HEK293T (cell line): Measurements from ENCODE around the gene RBM18.

Source experiments
- CTCF ChIA-PET: fragments of 350-600 bp; formaldehyde crosslinking; extraction: SDS; loops from one replicate; lab custom pipeline; 2021; ENCODE audit warnings: antibody characterized with exemption, inconsistent platforms; lab: Yijun Ruan, JAX
- POLR2A ChIA-PET: fragments of 350-600 bp; formaldehyde crosslinking; extraction: SDS; loops from one replicate; lab custom pipeline; 2020; ENCODE audit warnings: antibody characterized with exemption, inconsistent platforms; lab: Yijun Ruan, JAX
- DNase-seq: peaks from one replicate; pipeline ENCODE4 v3.0.0; 2012; ENCODE audit warnings: mixed read lengths; ENCODE audit errors: extremely low spot score
- ARNT ChIP-seq: fragments of 450-650 bp; IDR thresholded peaks from 2 replicates; pipeline ENCODE4 v1.6.1; 2017; ENCODE audit warnings: mild to moderate bottlenecking
- BHLHE40 ChIP-seq: fragments of 450-650 bp; IDR thresholded peaks from 2 replicates; pipeline ENCODE4 v1.6.1; 2016; ENCODE audit warnings: mild to moderate bottlenecking, moderate library complexity, borderline replicate concordance
- CTBP1 ChIP-seq: fragments of 450-650 bp; IDR thresholded peaks from 2 replicates; pipeline ENCODE4 v1.6.1; 2016; ENCODE audit warnings: borderline replicate concordance
- ELF4 ChIP-seq: fragments of 450-650 bp; IDR thresholded peaks from 2 replicates; pipeline ENCODE4 v1.6.1; 2017; ENCODE audit warnings: antibody characterized with exemption
- FOXA1 ChIP-seq: fragments of 450-650 bp; IDR thresholded peaks from 2 replicates; pipeline ENCODE4 v1.6.1; 2016; ENCODE audit warnings: mild to moderate bottlenecking
- FOXK2 ChIP-seq: fragments of 450-650 bp; IDR thresholded peaks from 2 replicates; pipeline ENCODE4 v1.6.1; 2016; ENCODE audit warnings: mild to moderate bottlenecking
- FOXM1 ChIP-seq: fragments of 450-650 bp; IDR thresholded peaks from 2 replicates; pipeline ENCODE4 v1.6.1; 2017; ENCODE audit warnings: mild to moderate bottlenecking, borderline replicate concordance
- HDGF ChIP-seq: fragments of 450-650 bp; IDR thresholded peaks from 2 replicates; pipeline ENCODE4 v1.6.1; 2017; ENCODE audit warnings: antibody characterized with exemption, borderline replicate concordance
- L3MBTL2 ChIP-seq: fragments of 450-650 bp; conservative IDR thresholded peaks from 2 replicates; pipeline ENCODE4 v1.6.1; 2016; ENCODE audit warnings: mild to moderate bottlenecking
- LEF1 ChIP-seq: fragments of 450-650 bp; IDR thresholded peaks from 2 replicates; pipeline ENCODE4 v1.6.1; 2017; ENCODE audit warnings: mild to moderate bottlenecking, borderline replicate concordance
- NFRKB ChIP-seq: fragments of 450-650 bp; IDR thresholded peaks from 2 replicates; pipeline ENCODE4 v1.6.1; 2016; ENCODE audit warnings: mild to moderate bottlenecking, moderate library complexity
- PKNOX1 ChIP-seq: fragments of 450-650 bp; IDR thresholded peaks from 2 replicates; pipeline ENCODE4 v1.6.1; 2016
- SP1 ChIP-seq: fragments of 450-650 bp; IDR thresholded peaks from 2 replicates; pipeline ENCODE4 v1.6.1; 2017
- SUZ12 ChIP-seq: fragments of 450-650 bp; IDR thresholded peaks from 2 replicates; pipeline ENCODE4 v1.6.1; 2016; ENCODE audit warnings: mild to moderate bottlenecking
- TARDBP ChIP-seq: fragments of 450-650 bp; IDR thresholded peaks from 2 replicates; pipeline ENCODE4 v1.6.1; 2016
- ZNF384 ChIP-seq: fragments of 450-650 bp; IDR thresholded peaks from 2 replicates; pipeline ENCODE4 v1.6.1; 2016

The RBM18 gene

GRCh38 chr9:122252796-122253195, 11.8 kb downstream of the RBM18 start:
- CTCF ChIA-PET: no interaction called here
- TF ChIP-seq BHLHE40 (no peak), LEF1 (no peak), SUZ12 (no peak), L3MBTL2 (no peak), FOXM1 (no peak), SP1 (no peak), FOXA1 (no peak), FOXK2 (no peak), ELF4 (no peak), PKNOX1 (no peak), TARDBP (no peak), CTBP1 (no peak), NFRKB (no peak), ARNT (no peak), HDGF (no peak), ZNF384 (no peak)
- no peak for DNase-seq
- POLR2A ChIA-PET: interaction anchor here (1.0 to 1.4 kb wide), 2 partner anchors 11 to 12 kb away, joined by 4 to 5 read pairs; partner anchors contain the start of genes MRRF and RBM18

GRCh38 chr9:122251351-122251750, 13.3 kb downstream of the RBM18 start:
- no peak for DNase-seq
- CTCF ChIA-PET: no interaction called here
- POLR2A ChIA-PET: no interaction called here
- TF ChIP-seq SUZ12 (no peak), TARDBP (no peak), BHLHE40 (no peak), LEF1 (no peak), FOXK2 (no peak), CTBP1 (no peak), PKNOX1 (no peak), ZNF384 (no peak), L3MBTL2 (no peak), FOXM1 (no peak)

- ChIA-PET CTCF (no interaction called here), POLR2A (no interaction called here)
Measured at GRCh38 chr9:122248448-122248865, 16.2 kb downstream of the RBM18 start.

GRCh38 chr9:122246666-122247065, 18.0 kb downstream of the RBM18 start:
- ChIA-PET CTCF (interaction anchor here (0.7 kb wide), 1 partner anchor 122 kb away, joined by 3 read pairs; no protein-coding TSS in a partner anchor), POLR2A (no interaction called here)
- no peak for TF ChIP-seq BHLHE40
- TF ChIP-seq PKNOX1: no peak
- TF ChIP-seq FOXA1: no peak
- TF ChIP-seq NFRKB: no peak
- no peak for TF ChIP-seq ZNF384
- no peak for TF ChIP-seq SUZ12
- TF ChIP-seq FOXK2: no peak
- no peak for TF ChIP-seq ELF4
- DNase-seq: no peak

More at GRCh38 chr9:122248448-122248865, 16.2 kb downstream of the RBM18 start:
- DNase-seq: no peak
- no peak for TF ChIP-seq L3MBTL2
- TF ChIP-seq ZNF384: no peak
- TF ChIP-seq FOXA1: no peak
- no peak for TF ChIP-seq FOXK2
- TF ChIP-seq CTBP1: no peak
- no peak for TF ChIP-seq BHLHE40

- ChIA-PET POLR2A (no interaction called here), CTCF (no interaction called here)
- no peak for TF ChIP-seq FOXA1
- no peak for TF ChIP-seq CTBP1
- TF ChIP-seq ZNF384: no peak
- no peak for TF ChIP-seq NFRKB
- no peak for TF ChIP-seq SP1
- no peak for TF ChIP-seq FOXK2
- no peak for TF ChIP-seq LEF1
- no peak for TF ChIP-seq ARNT
- TF ChIP-seq FOXM1: no peak
- no peak for DNase-seq
Measured at GRCh38 chr9:122244349-122244748, 20.3 kb downstream of the RBM18 start.

- CTCF ChIA-PET: interaction anchor here (0.6 kb wide), 1 partner anchor 780 kb away, joined by 3 read pairs; no protein-coding TSS in a partner anchor
- no peak for DNase-seq
- no peak for TF ChIP-seq FOXK2
- TF ChIP-seq NFRKB: no peak
- no peak for TF ChIP-seq FOXM1
- no peak for TF ChIP-seq ARNT
- TF ChIP-seq FOXA1: no peak
- no peak for TF ChIP-seq ZNF384
- TF ChIP-seq TARDBP: no peak
- no peak for TF ChIP-seq CTBP1
- POLR2A ChIA-PET: no interaction called here
Measured at GRCh38 chr9:122239722-122240121, 24.9 kb downstream of the RBM18 start.

- CTCF ChIA-PET: no interaction called here
- TF ChIP-seq FOXA1 (no peak), SP1 (no peak), ARNT (no peak), LEF1 (no peak), FOXM1 (no peak), ELF4 (no peak), NFRKB (no peak), TARDBP (no peak), ZNF384 (no peak)
- POLR2A ChIA-PET: no interaction called here
- DNase-seq: no peak
Measured at GRCh38 chr9:122236681-122237080, 28.0 kb downstream of the RBM18 start.
